Retinal pigment epithelial cell (primary cell): ENCODE data around the gene TMC3.
A peak's percentile ranks its signal among the peaks of the same experiment; 100 is the strongest.

ENCODE experiments used
- DNase-seq: peaks from one replicate; pipeline ENCODE4 v3.0.0-alpha.2; 2010; ENCODE audit warnings: low read depth
- H3K4me3 ChIP-seq: 2 replicates; pipeline ENCODE4 v1.5.1; 2011; ENCODE audit warnings: mild to moderate bottlenecking, low read length, control low read depth, moderate library complexity
- CTCF ChIP-seq: conservative IDR thresholded peaks from 2 replicates; pipeline ENCODE4 v1.5.1; 2011; ENCODE audit warnings: low read depth, low read length, control low read depth, inconsistent platforms

Gene TMC3

DNA sequence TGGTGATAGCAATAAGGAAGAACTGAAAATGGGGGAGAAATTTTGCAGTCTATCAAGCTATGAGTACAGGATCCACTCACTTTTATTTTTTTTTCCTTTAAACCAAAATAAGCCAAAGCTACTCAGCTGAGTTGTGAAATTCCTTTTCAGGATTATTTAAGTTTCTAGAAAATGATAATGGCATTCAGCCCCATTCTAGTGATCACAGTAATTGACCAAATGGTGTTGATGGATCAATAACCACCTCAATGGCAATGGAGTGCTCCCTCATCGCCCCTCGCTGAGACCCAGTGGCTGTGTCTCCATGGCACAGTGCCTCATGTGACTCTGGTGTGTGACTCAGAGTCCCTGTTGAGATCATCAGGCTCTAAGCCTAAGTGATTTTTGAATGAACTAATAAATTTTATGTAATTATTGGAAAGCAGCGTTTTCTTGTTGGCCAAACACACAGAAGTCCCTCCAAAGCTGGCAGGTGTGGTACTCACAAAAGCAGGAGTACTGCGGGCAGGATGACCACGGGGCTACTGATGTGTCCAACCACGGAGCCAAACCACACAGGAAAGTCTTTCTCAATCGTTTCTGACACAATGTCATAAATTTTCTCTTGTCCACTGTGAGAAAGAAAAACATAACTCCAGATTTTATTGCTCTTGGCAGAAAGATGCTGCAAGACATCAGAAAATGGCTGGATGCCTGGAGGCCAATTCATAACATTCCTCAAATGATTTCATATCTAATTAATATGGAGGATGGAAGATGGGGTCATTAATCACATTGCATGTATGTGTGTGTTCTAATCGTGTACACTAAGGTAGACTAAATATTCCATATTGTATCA is 35.6 kb downstream of the TMC3 start:
- no peak overlapping the region for H3K4me3 ChIP-seq
- TF ChIP-seq CTCF, result no peak
- peak; percentile 21 for DNase-seq

GRCh38 chr15:81337713-81338157 is 36.3 kb downstream of the TMC3 start:
- DNase-seq, result no peak
- TF ChIP-seq CTCF, result no peak
- no peak overlapping the region for H3K4me3 ChIP-seq

DNA sequence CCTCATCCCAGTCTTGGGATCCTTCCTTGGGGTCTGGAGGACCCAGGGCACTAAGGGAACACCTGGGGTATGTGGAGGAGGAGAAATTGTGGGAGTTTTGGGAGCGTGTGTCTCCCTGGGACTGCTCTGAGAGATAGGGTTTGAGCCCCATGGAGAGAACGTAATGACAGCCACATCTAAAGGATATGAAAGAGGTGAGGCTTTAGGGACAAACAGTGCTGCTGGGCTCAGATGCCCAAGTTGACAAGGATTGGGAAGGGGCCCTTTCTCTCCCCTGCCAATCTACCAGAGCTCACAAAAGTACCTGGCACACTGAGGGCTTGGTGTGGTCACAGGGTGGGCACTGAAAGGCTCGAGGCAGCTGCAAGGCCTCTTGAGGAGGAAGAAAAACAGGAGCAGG is 36.8 kb downstream of the TMC3 start:
- no peak for TF ChIP-seq CTCF
- no peak for DNase-seq
- no peak overlapping the region for H3K4me3 ChIP-seq

DNA sequence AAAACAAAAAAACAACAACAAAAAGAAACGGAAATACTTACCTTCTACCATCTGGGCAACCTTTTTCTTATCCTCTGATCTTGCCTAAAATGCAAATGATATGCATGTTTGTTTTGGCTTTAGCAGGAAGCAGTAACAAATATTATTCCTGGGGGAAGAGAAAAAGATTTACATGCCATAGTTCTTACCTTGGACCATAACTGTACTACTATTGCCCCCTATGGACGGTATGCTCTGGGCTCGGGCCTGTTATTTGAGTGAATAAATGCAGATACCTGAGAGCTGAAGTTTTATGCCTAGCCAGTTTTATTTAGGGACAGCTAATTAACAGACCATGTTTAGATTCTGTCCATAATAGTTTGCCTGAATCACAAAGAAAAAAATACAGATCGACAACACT is 37.4 kb downstream of the TMC3 start:
- H3K4me3 ChIP-seq, result no peak overlapping the region
- no peak for DNase-seq
- peak; percentile 46 for TF ChIP-seq CTCF

DNA sequence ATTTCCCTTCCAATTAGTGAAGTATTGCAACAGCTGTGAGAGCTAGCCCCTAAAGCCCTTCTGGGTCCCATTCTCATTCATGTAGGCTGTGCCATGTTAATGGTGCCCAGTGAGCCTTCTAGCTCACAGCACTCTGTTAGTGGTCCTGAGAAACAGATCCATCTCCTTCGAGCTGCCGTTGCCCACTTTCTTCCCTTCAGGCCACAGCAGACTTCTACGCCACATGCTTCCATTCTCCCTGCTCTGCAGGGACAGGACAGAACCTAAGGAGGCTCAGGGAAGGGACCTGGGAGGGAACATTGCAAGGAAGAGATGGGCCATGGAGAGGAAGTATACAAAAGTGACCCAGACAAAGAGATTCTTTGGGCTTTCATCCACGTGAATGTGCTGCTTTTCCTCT is 38.4 kb downstream of the TMC3 start:
- TF ChIP-seq CTCF, result no peak
- DNase-seq, result no peak

GRCh38 chr15:81334768-81335435 is 39.1 kb downstream of the TMC3 start:
- TF ChIP-seq CTCF, result no peak
- DNase-seq, result no peak
- no peak overlapping the region for H3K4me3 ChIP-seq

More for the DNA sequence above, 38.4 kb downstream of the TMC3 start:
- H3K4me3 ChIP-seq, result no peak overlapping the region
